ENCODE measurements around the gene FBXO47.
A peak's percentile ranks its signal among the peaks of the same experiment; 100 is the strongest.

Gene FBXO47, protein sequence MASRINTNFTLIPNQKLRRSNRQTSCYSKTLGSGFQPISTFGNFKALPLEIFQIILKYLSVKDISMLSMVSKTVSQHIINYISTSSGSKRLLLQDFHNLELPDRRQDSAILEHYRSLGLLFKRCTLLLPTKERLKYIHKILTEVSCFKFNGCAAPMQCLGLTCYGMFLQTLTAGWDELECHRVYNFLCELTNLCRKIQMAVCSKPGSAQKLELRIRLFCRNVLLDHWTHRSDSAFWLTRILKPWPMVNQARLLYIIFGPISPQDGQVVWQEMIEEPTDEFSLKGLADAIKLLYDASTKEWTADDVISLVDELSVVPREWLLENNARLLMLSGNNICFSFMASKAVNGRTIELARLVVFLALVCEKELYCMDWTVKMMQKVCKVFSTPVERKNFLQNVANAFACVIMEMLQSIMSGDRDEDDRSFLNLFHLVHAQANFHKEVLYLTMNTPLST

DNA sequence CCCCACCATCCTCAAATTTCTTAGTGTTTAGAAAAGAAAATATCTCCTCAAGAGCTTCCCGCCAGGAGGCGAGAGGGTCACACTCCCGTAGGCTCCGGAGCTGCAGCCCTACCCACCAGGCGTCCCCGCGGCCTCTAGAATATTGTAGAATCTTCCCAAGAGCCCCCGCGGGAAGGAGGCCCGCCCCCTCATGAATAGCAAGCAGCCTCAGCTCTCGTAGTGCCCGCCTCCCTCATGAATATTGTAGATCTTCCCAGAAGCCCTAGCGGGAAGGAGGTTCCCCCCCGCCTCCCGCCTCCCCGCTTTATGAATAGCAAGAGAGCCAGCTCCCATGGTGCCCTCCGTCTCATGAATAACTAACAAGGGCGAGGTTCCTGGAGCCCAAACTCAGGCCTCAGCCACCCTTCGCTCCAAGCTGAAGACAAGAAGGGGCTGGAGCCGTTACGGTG lies at the start of gene FBXO47:
Gene FBXO47 (minus strand): TSS at position 114 of the 449 bp plus-strand sequence. CDS start 4,378 bp downstream, outside the sequence.
- peak; percentile 77 for DNase-seq

DNA sequence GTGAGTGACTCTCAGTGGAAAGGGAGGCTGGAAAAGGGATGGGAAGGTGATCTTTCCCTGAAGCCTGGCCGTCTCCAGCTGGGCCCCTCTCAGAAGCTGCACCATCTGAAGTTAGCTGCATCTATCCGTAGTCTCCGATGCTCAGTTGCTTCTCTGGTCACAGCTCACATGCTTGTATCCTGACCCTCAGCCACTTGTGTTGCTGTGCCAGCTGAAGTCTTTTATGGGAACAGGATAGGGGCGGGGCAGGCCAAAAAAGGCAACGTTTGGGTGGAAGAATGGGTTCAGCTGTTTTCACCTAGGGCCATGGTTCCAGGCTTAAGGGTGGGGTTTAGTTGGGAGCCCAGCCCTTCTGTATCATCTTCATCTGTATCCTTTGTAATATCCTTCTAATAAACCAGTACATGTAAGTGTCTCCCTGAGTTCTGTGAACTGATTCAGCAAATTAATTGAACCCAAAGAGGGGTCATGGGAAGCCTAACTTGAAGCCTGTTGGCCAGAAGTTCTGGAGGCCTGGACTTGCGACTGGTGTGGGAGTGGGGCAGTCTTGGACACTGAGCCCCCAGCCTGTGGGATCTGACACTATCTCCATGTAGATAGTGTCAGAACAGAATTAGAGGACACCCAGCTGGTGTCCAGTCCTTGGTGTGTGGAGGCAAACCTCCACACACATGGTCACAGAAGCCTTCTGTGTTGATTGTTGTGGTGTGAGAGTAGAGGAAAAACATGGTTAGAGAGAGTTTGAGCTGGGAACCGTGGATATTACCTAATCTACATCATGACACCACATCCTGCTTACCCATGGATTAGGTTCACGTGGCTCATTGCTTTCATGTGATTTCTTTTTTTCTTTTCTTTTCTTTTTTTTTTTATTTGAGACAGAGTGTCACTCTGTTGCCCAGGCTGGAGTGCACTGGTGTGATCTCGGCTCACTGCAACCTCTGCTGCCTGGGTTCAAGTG lies 49.3 kb upstream of the FBXO47 start:
- DNase-seq, result no peak

DNA sequence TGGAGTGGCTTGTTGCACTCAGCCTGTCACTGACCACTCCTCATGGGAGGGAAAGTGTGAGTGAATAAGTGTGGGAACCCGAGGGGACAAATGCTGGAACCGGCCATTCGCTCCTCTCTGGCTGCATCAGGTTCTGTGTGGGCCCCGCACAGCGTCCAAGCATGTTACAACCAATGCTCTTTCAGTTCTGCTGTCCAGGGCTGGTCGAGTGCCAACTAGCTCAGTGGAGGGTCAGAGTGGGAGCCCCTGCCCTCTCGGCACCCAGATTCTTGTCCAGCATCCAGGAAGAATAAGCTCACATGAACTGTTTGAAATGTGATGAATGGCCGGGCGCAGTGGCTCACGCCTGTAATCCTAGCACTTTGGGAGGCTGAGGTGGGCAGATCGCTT lies 48.3 kb upstream of the FBXO47 start:
- no peak for DNase-seq

DNA sequence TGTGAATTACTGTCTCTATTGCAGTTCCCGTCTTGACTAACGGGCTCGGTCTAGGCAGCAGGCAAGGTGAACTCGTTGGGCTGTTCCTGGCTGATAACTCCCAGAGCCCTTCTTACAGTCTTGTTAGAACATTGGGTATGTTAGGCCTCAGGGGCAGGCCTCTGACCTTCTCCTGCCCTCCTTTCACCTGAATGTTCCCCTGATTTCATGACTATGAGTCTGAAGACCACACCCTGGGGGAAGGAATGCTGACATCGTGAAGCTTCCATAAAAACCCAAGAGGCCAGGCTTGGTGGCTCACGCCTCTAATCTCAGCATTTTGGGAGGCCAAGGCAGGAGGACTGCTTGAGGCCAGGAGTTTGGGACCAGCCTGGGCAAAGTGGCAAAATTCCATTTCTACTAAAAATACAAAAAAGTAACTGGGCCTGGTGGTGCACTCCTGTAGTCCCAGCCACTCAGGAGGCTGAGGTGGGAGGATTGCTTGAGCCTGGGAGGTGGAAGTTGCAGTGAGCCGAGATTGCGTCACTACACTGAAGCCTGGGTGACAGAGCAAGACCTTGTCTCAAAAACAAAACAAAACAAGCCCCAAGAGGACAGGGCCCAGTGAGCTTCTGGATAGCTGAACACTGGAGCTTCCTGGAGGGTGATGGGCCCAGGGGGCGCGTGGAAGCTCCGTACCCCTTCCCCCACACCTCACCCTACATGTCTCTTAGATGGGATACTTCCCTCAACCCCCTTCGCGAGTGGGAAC lies 47.8 kb upstream of the FBXO47 start:
- DNase-seq, result no peak

DNA sequence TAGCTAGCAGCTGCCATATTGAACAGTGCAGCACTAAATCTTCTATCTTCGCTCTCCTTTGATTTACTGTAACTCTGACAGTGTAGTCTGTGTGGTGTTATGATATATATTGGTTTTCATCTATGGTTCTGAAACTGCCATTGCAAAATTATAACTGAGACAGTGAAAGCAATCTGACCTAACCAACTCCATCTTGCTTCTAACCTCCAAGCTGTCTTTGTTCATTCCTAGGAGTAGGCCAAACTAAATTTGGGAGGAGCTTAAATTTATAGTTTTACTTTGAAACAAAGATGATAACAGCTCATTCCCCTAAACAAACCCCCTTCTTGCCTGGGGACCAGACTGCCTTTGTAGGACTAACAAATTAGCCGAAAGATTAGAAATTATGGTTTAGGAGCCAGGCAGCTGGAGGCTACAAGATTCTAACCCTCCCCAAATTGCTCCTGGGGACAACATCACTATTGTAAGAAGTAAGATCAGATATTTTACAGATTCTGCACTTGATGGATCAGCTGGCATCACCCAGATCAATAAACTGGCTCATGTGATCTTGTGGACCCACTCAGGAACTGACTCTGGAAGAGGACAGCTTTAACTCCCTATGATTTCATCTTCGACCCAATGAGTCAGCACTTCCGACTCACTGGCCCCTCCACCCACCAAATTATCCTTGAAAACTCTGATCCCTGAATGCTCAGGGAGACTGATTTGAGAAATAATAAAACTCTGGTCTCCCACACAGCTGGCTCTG lies 47.0 kb upstream of the FBXO47 start:
- no peak for DNase-seq

DNA sequence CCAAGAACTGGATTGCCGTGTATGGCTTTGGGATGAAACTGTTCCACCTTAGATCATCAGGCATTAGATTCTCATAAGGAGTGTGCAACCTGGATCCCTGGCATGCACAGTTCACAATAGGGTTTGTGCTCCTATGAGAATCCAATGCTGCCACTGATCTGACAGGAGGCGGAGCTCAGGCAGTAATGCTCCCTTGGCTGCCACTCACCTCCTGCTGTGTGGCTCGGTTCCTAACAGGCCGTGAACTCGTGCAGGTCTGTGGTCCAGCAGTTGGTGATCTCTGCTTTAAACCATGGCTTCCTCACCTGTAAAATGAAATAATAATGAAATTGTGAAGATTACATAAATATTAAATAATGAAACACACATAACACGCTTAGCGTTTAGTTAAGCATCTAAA lies 45.5 kb upstream of the FBXO47 start:
- no peak for DNase-seq

DNA sequence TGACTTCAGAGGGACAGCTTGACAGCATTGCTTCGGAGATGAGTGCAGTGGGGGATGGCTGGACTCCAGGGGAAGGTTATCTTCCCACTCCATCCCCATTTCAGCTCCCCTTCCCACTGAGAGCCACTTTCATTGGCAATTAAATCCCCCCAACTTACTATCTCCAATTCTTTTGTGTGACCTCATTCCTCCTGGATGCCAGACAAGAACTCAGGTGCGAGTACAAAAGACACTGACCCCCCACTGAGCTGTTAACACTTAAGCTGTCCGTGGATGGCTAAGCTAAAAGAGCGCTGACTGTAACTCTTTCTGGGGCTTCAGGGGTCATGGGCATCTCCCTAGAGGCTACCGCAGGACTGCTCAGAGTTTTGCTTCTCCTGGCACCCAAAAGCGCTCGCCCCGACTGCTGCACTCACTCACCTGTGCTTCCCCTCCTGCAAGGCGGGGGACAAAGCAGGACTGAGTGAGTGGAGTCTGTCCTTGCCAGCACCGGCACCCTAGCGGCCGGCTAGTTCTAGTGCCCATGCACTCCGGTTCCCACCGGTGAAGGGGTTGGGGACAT lies 44.8 kb upstream of the FBXO47 start:
- DNase-seq, result no peak

DNA sequence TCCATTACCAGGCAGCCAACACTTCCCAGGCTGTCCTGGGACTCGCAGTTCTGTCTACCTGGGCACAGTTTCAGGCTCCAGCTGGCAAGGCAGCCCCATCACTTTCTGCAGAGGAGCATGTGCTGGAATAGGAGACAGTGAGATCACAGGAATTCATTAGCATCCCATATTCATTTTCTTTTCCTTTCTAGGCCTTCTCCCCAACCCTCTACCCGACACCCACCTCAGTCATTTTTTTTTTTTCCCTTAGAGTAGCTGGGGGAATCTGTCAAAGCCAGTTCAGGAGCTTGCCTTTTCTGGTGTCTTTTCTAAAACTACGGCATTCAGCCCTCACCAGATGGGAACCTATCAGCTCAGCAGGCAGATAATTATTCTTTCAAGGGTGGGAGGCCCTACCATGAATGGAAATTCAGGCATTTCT lies 42.4 kb upstream of the FBXO47 start:
- no peak for DNase-seq

DNA sequence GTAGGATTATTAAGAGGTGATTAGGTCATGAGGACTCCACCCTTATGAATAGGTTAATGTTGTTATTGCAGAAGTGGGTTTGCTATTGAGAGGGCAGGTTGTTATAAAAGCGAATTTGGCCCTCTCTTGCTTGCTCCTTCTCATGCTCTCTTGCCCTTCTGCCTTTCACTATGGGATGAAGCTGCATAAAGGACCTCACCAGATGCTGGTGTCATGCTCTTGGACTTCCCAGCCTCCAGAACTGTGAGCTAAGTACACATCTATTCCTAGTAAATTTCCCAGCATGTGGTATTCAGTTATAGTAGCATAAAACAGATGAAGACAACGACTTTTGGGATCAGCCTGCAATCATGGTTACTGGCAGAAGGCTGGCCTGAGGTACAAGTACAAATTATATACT lies 41.4 kb upstream of the FBXO47 start:
- no peak for DNase-seq

DNA sequence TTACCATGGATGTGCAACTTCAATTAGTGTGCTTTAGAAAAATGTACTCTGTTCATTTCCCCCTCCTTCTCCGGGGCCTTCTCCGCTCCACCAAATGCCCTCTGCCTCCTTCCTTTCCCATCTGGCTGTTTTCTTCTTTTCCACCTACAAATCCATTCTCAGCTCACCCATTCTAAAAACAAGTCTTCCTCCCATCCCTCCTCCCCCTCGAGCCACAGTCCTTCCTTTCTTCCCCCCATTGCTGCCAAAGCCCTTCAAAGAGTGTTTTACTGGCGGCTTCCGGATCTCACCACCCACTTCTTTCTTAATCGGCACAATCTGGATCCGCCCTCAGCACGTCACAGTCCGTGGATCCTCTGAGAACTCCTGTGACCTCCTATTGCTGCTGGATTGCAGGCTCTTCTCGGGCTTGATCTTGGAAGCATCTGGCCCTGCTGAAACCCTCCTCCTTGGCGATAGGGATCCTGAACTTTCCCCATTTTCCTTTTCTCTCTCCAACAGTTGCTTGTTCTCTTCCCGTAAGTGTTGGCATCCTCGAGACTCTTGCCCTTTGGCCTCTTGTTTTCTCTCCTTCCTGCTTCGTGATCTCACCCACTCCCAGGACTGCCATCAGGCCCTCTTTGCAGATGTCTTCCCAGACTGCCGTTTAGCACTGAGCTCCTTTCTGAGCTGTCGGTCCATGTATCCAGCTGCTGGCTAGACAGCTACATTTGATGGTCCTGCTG lies 36.0 kb upstream of the FBXO47 start:
- DNase-seq, result no peak

DNA sequence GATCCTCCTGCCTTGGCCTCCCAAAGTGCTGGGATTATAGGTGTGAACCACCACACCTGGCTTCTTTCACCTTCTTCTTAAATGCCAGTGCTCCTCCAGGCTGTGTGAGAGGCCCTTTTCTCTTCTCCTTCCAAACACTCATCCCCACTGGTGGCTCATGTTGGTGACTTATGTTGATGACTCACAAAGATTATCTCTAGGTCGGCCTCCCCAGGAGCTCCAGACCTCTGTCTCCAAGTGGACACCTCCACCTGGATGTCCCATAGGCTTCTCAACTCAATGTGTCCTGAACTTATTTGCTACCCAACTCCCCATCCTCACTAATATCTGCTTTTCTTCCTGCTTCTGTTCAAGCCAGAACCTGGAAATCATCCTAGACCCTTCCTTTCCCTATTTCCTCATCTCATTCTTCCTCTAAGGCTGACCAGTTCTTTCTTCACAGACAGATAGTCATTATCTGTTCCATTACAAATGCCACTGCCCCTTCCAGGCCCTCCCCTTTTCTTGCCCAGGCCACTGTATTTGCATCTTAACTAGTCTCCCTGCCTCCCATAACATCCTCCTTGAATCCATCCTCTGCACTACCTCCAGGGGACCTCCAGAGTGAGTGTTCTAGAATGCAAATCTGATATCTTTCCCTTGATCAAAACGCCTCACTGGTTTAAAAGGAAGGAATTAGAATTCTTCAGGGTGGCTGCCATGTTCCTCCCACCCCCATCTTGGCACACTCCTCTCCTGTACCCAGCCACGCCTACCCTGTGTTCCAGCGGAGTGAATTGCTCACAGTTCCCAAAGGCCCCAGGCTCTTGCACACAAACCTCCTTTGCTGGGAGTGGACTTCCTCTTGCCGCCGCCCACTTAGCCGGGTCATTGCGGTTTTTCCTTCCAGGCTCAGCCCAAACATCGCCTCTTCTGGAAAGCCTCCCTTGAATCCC lies 34.8 kb upstream of the FBXO47 start:
- no peak for DNase-seq

DNA sequence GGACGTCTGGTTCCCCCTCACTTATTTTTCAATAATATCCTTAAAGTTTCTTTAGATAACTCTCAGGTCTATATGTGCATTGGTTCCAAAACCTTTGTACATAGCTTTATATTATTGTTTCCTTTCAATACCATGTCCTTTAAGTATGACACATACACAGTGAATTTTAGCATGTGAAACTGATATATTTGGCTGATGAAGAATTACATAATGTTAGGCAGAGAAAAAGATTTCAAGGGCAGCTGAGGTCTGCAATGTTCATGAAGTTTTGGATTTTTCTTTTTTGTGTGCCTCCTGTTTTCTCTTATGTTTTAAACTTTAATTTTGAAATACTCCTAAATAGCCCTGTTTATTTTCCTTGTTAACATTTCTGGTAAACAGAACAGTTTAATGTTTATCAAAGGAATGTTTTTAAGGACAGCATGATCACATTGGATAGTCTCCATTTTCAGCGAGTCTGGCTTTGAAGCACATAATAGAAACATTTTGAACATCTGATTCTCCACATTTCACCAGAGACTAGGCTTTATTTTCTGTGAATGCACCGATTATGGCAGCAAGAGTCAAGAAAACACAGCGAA lies 32.9 kb upstream of the FBXO47 start:
- DNase-seq, result no peak

DNA sequence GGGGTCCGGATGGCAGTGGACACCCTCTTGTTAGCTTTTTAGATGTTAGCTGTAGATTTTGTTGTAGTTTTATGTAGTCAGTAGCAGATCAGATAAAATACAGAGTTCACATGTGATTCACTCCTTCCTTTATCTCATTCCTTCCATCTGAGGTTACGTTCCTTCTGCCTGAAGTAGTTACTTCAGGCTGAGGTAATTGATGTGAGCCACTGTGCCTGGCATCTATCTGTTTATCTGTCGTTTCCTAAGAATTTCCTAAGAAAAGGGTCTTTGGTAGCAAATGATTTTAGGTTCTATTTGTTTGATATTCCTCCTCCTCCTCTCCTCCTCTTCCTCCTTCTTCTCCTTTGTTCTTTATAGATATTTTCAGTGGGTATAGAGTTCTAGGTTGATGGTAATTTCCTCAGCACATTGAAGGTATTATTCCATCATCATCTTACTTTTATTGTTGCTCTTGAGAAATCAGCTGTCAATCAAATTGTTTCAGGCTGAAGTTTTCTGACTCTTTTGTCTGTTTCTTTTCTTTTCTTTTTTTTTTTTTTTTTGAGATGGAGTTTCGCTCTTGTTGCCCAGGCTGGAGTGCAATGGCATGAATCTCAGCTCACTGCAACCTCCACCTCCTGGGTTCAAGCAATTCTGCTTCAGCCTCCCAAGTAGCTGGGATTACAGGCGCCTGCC lies 29.6 kb upstream of the FBXO47 start:
- DNase-seq, result no peak

DNA sequence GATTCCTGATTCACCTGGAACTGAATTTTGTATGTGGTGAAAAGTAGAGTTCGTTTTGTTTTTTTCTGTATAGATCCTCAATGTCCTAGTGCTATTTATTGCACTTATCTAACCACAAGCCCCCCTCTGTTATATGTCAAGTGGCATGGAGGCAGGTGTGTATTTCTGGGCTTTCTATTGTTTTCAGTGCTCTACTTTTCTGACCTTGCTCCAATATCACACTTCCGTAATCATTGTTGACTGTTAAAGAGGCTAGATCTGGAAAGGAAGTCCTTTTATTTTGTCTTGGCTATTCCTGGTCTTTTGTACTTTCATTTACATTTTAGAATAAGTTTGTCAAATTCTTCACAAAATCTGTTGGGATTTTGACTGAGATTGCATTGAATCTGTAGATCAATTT lies 26.8 kb upstream of the FBXO47 start:
- DNase-seq, result no peak

DNA sequence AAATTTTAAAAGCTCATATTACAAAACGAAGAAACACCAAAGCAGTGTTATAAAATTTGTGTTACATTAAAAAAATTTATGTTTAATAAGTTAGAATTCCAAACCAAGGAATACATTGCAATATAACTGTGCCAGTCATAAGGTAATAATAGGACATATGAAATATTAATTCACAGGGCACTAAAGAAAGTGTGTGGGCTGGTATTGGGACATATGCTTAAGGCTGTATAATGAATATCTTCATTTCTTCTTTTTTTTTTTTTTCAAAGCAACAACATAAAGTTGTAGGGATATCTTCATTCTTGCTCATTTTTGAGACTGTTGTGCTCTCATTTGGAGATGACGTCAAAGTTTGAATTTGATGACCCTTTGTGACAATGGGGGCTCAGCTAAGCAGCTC lies 17.5 kb upstream of the FBXO47 start:
- no peak for DNase-seq

DNA sequence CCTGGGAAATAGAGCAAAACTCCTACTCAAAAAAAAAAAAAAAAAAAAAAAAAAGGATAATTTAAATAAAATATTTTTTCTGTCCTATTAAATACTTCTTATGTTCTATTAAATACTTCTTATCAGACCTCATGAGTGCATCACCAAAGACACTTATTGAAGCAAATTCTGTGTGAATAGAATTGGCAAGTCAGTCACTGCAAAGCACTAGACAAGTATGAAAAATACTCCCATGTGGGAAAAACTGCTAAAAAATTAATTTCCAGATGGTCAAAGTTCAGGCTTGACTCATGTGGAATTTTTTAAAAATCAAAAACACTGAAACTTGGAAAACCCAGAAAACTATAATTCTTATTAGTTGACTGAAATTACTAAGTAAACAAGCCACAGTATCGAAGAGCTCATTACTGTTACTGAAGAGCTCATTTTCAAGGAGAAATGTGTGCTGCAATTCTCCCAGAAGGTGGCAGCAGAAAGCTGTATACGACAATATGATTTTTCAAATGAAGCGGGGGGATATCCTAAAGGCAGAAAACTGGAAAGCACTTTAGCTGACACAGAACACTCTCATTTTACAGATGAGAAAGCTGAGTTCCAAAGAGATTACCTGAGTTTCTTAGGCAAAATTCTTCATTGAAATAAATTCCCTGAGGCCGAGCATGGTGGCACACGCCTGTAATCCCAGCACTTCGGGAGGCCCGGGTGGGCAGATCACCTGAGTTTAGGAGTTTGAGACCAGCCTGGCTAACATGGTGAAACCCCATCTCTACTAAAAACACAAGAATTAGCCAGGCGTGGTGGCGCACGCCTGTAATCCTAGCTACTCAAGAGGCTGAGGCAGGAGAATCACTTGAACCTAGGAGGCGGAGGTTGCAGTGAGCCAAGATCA lies 15.9 kb upstream of the FBXO47 start:
- DNase-seq, result no peak

DNA sequence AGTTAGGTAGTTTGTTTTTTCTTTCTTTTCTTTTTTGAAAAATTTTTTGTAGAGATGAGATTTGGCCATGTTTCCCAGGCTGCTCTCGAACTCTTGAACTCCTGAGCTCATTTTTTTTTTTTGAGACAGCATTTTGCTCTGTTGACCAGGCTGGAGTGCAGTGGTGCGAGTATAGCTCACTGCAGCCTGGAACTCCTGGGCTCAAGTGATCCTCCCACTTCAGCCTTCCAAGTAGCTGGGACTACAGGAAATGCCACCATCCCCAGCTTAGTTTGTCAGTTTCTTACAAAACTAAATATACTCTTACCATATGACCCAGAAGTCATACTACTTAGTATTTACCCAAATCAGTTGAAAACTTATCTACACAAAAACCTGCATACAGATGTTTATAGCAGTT lies 14.4 kb upstream of the FBXO47 start:
- DNase-seq, result no peak

Data from activated CD4-positive, CD25-positive, alpha-beta regulatory T cell treated with anti-CD3 and anti-CD28 coated beads, Interleukin-2, amount 50 U/mL, for 72 hours (primary cell).